Measurements from ENCODE around the gene MAD1L1.

The MAD1L1 gene

GRCh38 chr7:2006921-2007381 lies 225.8 kb downstream of the MAD1L1 start:
- Histone ChIP-seq H3K27me3 (ENCODE audit: insufficient read depth, poor library complexity, severe bottlenecking) (no peaks in the 10 kb centered on the region), H3K36me3 (ENCODE audit: low read depth) (no peaks in the 10 kb centered on the region), H3K4me1 (ENCODE audit: insufficient read depth, poor library complexity, severe bottlenecking) (no peaks in the 10 kb centered on the region), H3K4me3 (ENCODE audit: severe bottlenecking) (no peak overlapping the region), H3K27ac (ENCODE audit: poor library complexity, severe bottlenecking) (no peak overlapping the region), H3K9me3 (ENCODE audit: severe bottlenecking) (no peaks in the 10 kb centered on the region)
- no peak for TF ChIP-seq CTCF (IDR thresholded peaks at IDR 0.05; ENCODE audit: poor library complexity, severe bottlenecking)
- peak; percentile 56 for DNase-seq (ENCODE audit: low spot score)
- ATAC-seq (ENCODE audit: low read depth) = no peak

DNA sequence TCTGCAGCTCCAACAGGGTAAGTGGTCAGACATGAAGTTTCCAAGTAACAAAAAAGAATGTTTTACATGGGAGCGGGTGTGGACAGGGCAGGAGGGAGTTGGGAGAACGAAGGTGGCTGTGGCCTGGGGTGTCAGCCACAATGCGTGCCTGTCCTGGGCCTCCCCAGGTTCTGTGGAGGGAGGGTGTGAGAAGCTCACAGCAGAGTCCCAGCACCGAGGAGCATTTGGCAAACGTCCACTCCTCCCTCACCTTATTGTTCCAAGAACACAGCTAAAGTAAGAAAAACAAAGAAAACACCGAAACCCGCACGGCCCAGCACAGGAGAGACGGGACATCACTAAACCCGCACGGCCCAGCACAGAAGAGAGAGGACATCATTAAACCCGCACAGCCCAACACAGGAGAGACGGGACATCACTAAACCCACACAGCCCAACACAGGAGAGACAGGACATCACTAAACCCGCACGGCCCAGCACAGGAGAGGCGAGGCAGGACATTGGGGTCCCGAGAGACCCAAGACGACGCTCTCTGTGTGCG lies 226.4 kb downstream of the MAD1L1 start:
- no peak overlapping the region for H3K4me3 ChIP-seq (ENCODE audit: severe bottlenecking)
- no peaks in the 10 kb centered on the region for H3K27me3 ChIP-seq (ENCODE audit: insufficient read depth, poor library complexity, severe bottlenecking)
- H3K4me1 ChIP-seq (ENCODE audit: insufficient read depth, poor library complexity, severe bottlenecking) = no peaks in the 10 kb centered on the region
- ATAC-seq (ENCODE audit: low read depth) = no peak
- H3K27ac ChIP-seq (ENCODE audit: poor library complexity, severe bottlenecking) = no peak overlapping the region
- H3K9me3 ChIP-seq (ENCODE audit: severe bottlenecking) = no peaks in the 10 kb centered on the region
- peak; percentile 31 for DNase-seq (ENCODE audit: low spot score)
- no peaks in the 10 kb centered on the region for H3K36me3 ChIP-seq (ENCODE audit: low read depth)
- no peak for TF ChIP-seq CTCF (IDR thresholded peaks at IDR 0.05; ENCODE audit: poor library complexity, severe bottlenecking)

DNA sequence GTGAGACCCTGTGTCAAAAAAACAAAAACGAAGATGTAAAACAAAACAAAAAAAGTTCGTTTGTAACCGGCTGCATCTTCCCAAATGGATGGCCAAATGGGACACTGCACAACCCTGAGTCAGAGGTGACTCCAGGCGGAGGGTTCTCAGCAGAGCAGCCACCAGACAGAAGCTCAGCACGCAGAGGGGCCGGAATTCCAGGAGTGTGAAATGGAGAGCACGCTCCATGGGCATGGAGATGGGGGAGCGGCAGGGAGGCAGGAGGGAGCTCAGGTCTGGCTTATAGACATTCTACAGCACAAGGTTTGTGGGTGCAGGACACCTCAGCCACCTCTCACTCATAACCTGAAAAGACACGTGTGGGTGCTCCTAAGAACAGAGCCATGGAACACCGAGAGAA lies 227.0 kb downstream of the MAD1L1 start:
- H3K36me3 ChIP-seq (ENCODE audit: low read depth) = no peaks in the 10 kb centered on the region
- H3K27ac ChIP-seq (ENCODE audit: poor library complexity, severe bottlenecking) = no peak overlapping the region
- DNase-seq (ENCODE audit: low spot score) = peak; percentile 29
- H3K4me1 ChIP-seq (ENCODE audit: insufficient read depth, poor library complexity, severe bottlenecking) = no peaks in the 10 kb centered on the region
- H3K9me3 ChIP-seq (ENCODE audit: severe bottlenecking) = no peaks in the 10 kb centered on the region
- H3K27me3 ChIP-seq (ENCODE audit: insufficient read depth, poor library complexity, severe bottlenecking) = no peaks in the 10 kb centered on the region
- no peak for TF ChIP-seq CTCF (IDR thresholded peaks at IDR 0.05; ENCODE audit: poor library complexity, severe bottlenecking)
- ATAC-seq (ENCODE audit: low read depth) = no peak
- H3K4me3 ChIP-seq (ENCODE audit: severe bottlenecking) = no peak overlapping the region

DNA sequence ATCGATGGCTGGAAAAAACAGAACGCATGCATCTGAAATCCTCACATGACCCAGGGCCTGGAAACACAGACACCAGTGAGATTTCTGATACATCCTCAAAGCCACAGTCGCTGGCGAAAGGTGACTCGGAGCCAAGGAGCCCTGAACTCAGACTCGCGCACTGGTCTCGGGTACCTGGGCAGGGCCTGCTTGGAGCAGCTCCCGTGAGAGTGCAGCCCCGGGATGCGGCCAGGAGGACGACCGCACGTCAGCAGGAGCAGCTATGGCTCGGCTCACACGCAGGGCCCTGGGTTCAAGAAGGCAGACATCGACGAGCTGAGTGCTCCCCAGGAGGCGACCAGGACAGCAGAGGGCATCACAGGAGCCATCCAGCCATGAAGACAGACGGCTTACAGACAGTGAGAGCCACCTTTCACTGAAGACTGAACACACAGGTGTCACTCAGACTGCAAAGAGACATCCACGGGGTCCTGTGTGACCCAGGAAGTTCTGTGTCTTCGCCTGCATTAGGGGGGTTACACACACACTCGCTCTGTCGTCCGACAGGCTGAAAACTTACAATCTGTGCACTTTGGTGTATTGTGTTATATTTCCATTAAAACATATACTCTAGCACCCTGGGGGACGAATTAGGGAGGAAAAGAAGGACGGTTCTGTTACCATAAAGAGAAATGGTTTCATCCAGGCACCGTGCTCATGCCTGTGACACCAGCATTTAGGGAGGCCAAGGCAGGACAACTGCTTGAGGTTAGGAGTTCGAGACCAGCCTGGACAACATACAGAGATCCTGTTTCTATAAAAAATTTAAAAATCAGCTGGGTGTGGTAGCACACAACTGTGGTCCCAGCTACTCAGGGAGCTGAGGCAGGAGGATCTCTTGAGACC lies 227.7 kb downstream of the MAD1L1 start:
- Histone ChIP-seq H3K4me3 (ENCODE audit: severe bottlenecking) (no peak overlapping the region), H3K36me3 (ENCODE audit: low read depth) (no peaks in the 10 kb centered on the region), H3K27me3 (ENCODE audit: insufficient read depth, poor library complexity, severe bottlenecking) (no peaks in the 10 kb centered on the region), H3K9me3 (ENCODE audit: severe bottlenecking) (no peaks in the 10 kb centered on the region), H3K27ac (ENCODE audit: poor library complexity, severe bottlenecking) (no peak overlapping the region), H3K4me1 (ENCODE audit: insufficient read depth, poor library complexity, severe bottlenecking) (no peaks in the 10 kb centered on the region)
- peak; percentile 63 for DNase-seq (ENCODE audit: low spot score)
- TF ChIP-seq CTCF (IDR thresholded peaks at IDR 0.05; ENCODE audit: poor library complexity, severe bottlenecking) = no peak
- no peak for ATAC-seq (ENCODE audit: low read depth)

Measured in RWPE2 (cell line).